Stomach (tissue), 4 donors: ENCODE results near the gene MAD2L2.

Experiments used
- CTCF ChIP-seq, 7 experiments: fragments of 450-650 bp in 4 of 7; fragments of 200-600 bp in 3 of 7; sonication (generic) in 3 of 7; IDR thresholded peaks; one replicate each; pipeline ENCODE4 v1.5.1; 2016 to 2019; ENCODE audit warnings: antibody characterized with exemption in 7 of 7, control low read depth in 2 of 7, mild to moderate bottlenecking in 1 of 7
- EP300 ChIP-seq: sonication (generic); formaldehyde crosslinking; IDR thresholded peaks from one replicate; pipeline ENCODE4 v1.6.1; 2017; ENCODE audit warnings: antibody characterized with exemption
- POLR2A ChIP-seq, 4 donors: fragments of 450-650 bp; IDR thresholded peaks; one replicate each; pipeline ENCODE4 v1.6.1; 2016; ENCODE audit warnings: antibody characterized with exemption in 4 of 4, control low read depth in 2 of 4, mild to moderate bottlenecking in 1 of 4, moderate library complexity in 1 of 4

- TF ChIP-seq EP300 (no peak), CTCF (IDR thresholded peaks at IDR 0.05) (no peak), POLR2A (IDR thresholded peaks at IDR 0.05) (no peak)
Observed at GRCh38 chr1:11671205-11671543, 9.8 kb downstream of the MAD2L2 start.
